ENCODE measurements around the gene AFMID. TPM values are rescaled to one million over a fixed set of nuclear protein-coding genes. Genes with fewer than 3 reads are reported as not detected.

The AFMID gene
- total RNA-seq, 1 experiment from 2014 or later = 45.1 TPM

- TF ChIP-seq ESRRA (CRISPR knock-in tag; IDR thresholded peaks at IDR 0.05; ENCODE audit: borderline replicate concordance) (peak; percentile 95), ZSCAN18 (CRISPR knock-in tag; IDR thresholded peaks at IDR 0.05) (no peak), FOXP1 (CRISPR knock-in tag; IDR thresholded peaks at IDR 0.05; ENCODE audit: borderline replicate concordance) (peak; percentile 74; the same call in 1 of the 2 replicates), ARID4B (CRISPR knock-in tag; IDR thresholded peaks at IDR 0.05; ENCODE audit: borderline replicate concordance) (peak; percentile 94), FOXP4 (CRISPR knock-in tag; IDR thresholded peaks at IDR 0.05) (peak; percentile 68), JUN (CRISPR knock-in tag; IDR thresholded peaks at IDR 0.05) (peak; percentile 87), ZBTB21 (CRISPR knock-in tag; IDR thresholded peaks at IDR 0.05; ENCODE audit: borderline replicate concordance) (no peak), GTF2I (CRISPR knock-in tag; conservative IDR thresholded peaks at IDR 0.05) (no peak), NFE2L1 (CRISPR knock-in tag; IDR thresholded peaks at IDR 0.05) (no peak), PRRX2 (CRISPR knock-in tag; IDR thresholded peaks at IDR 0.05) (no peak), AR (CRISPR knock-in tag; IDR thresholded peaks at IDR 0.05) (no peak), SP1 (CRISPR knock-in tag; conservative IDR thresholded peaks at IDR 0.05) (peak; percentile 57), AFF4 (CRISPR knock-in tag; IDR thresholded peaks at IDR 0.05; ENCODE audit: borderline replicate concordance) (0 out of 2 replicates have a peak, but pooled peaks have one; percentile 55), ERG (CRISPR knock-in tag; IDR thresholded peaks at IDR 0.05) (no peak), ZNF425 (CRISPR knock-in tag; conservative IDR thresholded peaks at IDR 0.05) (no peak), TCF7 (CRISPR knock-in tag; IDR thresholded peaks at IDR 0.05; ENCODE audit: low read depth) (0 out of 2 replicates have a peak, but pooled peaks have one; percentile 28), MXD4 (CRISPR knock-in tag; IDR thresholded peaks at IDR 0.05; ENCODE audit: borderline replicate concordance) (no peak)
Observed at GRCh38 chr17:78253946-78254672, 66.9 kb downstream of the AFMID start (continued).
